CD4-positive, CD25-positive, alpha-beta regulatory T cell (primary cell): Measurements from ENCODE around the gene XAF1. TPM values are rescaled to one million over a fixed set of nuclear protein-coding genes. Genes with fewer than 3 reads are reported as not detected.
"Not testable (repeated sequence)": the region's sequence is repeated elsewhere in the genome, so short reads cannot be mapped to it uniquely, and the experiment has no call there.

Experiments
- ATAC-seq, 2 donors: fragments of 150-1000 bp; cut with Tn5 transposase; one replicate each; pipeline ENCODE4 v1.10.0; 2021; ENCODE audit warnings: low read depth in 2 of 2, moderate number of reproducible peaks in 2 of 2, moderate library complexity in 1 of 2
- DNase-seq, 3 donors: peaks; one replicate each; pipeline versions ENCODE4 v3.0.0 to v3.0.0-alpha.2; 2012 to 2022; ENCODE audit warnings: mixed read lengths in 1 of 3
- H3K27ac ChIP-seq: one replicate; pipeline ENCODE4 v1.7.0; 2013; ENCODE audit warnings: mild to moderate bottlenecking, low read length; ENCODE audit not compliant: insufficient read depth, poor library complexity, severe bottlenecking
- H3K27me3 ChIP-seq: one replicate; pipeline ENCODE4 v1.7.0; 2013; ENCODE audit warnings: low read length; ENCODE audit not compliant: control insufficient read depth, insufficient read depth
- H3K36me3 ChIP-seq: one replicate; pipeline ENCODE4 v1.7.0; 2013; ENCODE audit warnings: mild to moderate bottlenecking, low read length, moderate library complexity; ENCODE audit not compliant: control insufficient read depth, insufficient read depth
- H3K4me1 ChIP-seq: 2 replicates; pipeline ENCODE4 v1.7.0; 2013; ENCODE audit warnings: mild to moderate bottlenecking, low read length; ENCODE audit not compliant: insufficient read depth, control insufficient read depth, poor library complexity, severe bottlenecking
- H3K4me3 ChIP-seq: one replicate; pipeline ENCODE4 v1.7.0; 2013; ENCODE audit warnings: low read depth, mild to moderate bottlenecking, low read length, moderate library complexity
- H3K9me3 ChIP-seq, 2 experiments: 1 replicate in 1 of 2; 2 replicates in 1 of 2; pipeline ENCODE4 v1.7.0; 2013; ENCODE audit warnings: low read length in 2 of 2, mild to moderate bottlenecking in 1 of 2, moderate library complexity in 1 of 2; ENCODE audit not compliant: control insufficient read depth in 2 of 2
- H3K27ac Mint-ChIP-seq, 3 donors: one replicate each; pipeline ENCODE4 v1.8.0; 2020 to 2022; ENCODE audit warnings: mild to moderate bottlenecking in 3 of 3, mixed read lengths in 3 of 3, moderate library complexity in 2 of 3
- H3K27me3 Mint-ChIP-seq: one replicate; pipeline ENCODE4 v1.8.0; 2022; ENCODE audit warnings: mild to moderate bottlenecking, mixed read lengths
- H3K36me3 Mint-ChIP-seq: one replicate; pipeline ENCODE4 v1.8.0; 2020; ENCODE audit warnings: mixed read lengths
- H3K4me1 Mint-ChIP-seq, 4 donors: one replicate each; pipeline ENCODE4 v1.8.0; 2020 to 2022; ENCODE audit warnings: mixed read lengths in 4 of 4, mild to moderate bottlenecking in 1 of 4
- H3K4me3 Mint-ChIP-seq, 4 donors: one replicate each; pipeline ENCODE4 v1.8.0; 2020 to 2022; ENCODE audit warnings: mild to moderate bottlenecking in 4 of 4, mixed read lengths in 4 of 4, moderate library complexity in 3 of 4
- H3K9me3 Mint-ChIP-seq, 7 donors: one replicate each; pipeline ENCODE4 v1.8.0; 2020 to 2022; ENCODE audit warnings: mixed read lengths in 7 of 7, mild to moderate bottlenecking in 3 of 7, moderate library complexity in 2 of 7
- polyA plus RNA-seq, 4 donors: library from polyadenylated mRNA; unstranded; fragments of 300-500 nt; fragmentation: Illumina TruSeq; gene quantifications; one replicate each; pipeline ENCODE4 v1.2.3, GENCODE V29; 2021
- total RNA-seq: library from RNA; stranded (reverse); gene quantifications from one replicate; pipeline ENCODE4 v1.2.3, GENCODE V29; 2022

XAF1 gene
- total and polyA plus RNA-seq, 5 donors from 2014 or later, result 16.4 to 95.1 (median 28.8) TPM

DNA sequence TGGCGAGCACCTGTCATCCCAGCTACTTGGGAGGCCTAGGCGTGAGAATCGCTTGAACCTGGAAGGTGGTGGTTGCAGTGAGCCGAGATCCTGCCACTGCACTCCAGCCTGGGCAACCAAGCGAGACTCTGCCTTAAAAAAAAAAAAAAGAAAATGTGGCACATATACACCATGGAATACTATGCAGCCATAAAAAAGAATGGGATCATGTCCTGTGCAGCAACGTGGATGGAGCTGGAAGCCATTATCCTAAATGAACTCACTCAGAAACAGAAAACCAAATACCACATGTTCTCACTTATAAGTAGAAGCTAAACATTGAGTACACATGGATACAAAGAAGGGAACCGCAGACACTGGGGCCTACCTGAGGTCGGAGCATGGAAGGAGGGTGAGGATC lies 19.1 kb downstream of the XAF1 start:
- not testable (repeated sequence) for DNase-seq, H3K4me3 ChIP-seq, H3K4me3 Mint-ChIP-seq, H3K27ac Mint-ChIP-seq, H3K4me1 ChIP-seq, H3K27me3 ChIP-seq, H3K27ac ChIP-seq, ATAC-seq
- H3K36me3 ChIP-seq, result peaks cover 45% of the 10 kb centered on the region
- H3K9me3 ChIP-seq, result peaks cover 44 to 56% of the 10 kb centered on the region in 2 experiments
- H3K9me3 Mint-ChIP-seq, result peaks cover 0 to 55% (median 14%) of the 10 kb centered on the region in 7 donors
- peaks cover 44% of the 10 kb centered on the region for H3K36me3 Mint-ChIP-seq
- peaks cover 16% of the 10 kb centered on the region for H3K27me3 Mint-ChIP-seq
- H3K4me1 Mint-ChIP-seq, result peaks cover 0 to 15% (median 5%) of the 10 kb centered on the region in 4 donors

DNA sequence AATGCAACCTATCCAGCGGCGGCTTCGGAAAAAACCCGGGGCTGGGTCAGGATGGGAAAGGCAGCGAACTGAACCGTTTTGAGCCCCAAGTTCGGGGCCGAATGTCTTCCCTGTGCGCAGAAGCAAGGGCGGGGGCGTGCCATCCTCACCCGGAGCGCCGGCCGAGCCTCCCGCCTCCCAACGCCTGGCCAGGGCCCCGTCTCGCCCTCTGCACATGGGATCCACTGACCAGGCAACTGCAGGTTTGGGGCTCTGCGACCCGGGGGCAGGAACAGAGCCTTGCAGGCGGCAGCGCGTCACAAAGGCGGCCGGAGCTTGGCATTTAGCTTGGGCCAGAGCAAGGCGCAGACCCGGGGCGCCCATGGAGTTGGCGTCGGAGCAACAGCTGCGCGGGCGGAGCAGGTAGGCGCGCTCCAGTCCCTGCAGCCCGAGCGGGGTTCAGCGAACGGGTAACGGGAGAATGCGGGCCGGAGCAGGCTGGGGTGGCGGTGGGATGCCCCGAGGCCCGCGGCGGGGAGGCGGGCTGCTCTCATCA lies 20.1 kb downstream of the XAF1 start, which contains the start of gene FBXO39:
Gene FBXO39, plus strand, starts transcription at position 345 of the 535 bp plus-strand sequence. CDS start 3,654 bp downstream, outside the sequence.
- Mint-ChIP-seq H3K9me3 (peaks cover 0 to 50% (median 14%) of the 10 kb centered on the region in 7 donors), H3K4me3 (peak within 1 kb of the TSS in 2 of 4 donors; percentile 15 to 43), H3K4me1 (peaks cover 0 to 15% (median 5%) of the 10 kb centered on the region in 4 donors), H3K27me3 (peaks cover 23% of the 10 kb centered on the region), H3K36me3 (peaks cover 35% of the 10 kb centered on the region), H3K27ac (no peak within 1 kb of the TSS)
- Histone ChIP-seq H3K4me1 (no peaks in the 10 kb centered on the region), H3K27me3 (peaks cover 8% of the 10 kb centered on the region), H3K9me3 (peaks cover 40 to 51% of the 10 kb centered on the region in 2 experiments), H3K4me3 (no peak within 1 kb of the TSS), H3K36me3 (peaks cover 35% of the 10 kb centered on the region), H3K27ac (no peak within 1 kb of the TSS)
- DNase-seq (peak in 1 of 3 donors; percentile 27), ATAC-seq (peak; percentile 24 to 43)

- no peak overlapping the region for H3K27ac Mint-ChIP-seq
- H3K9me3 ChIP-seq, result peaks cover 27 to 29% of the 10 kb centered on the region in 2 experiments
These were observed 23.6 kb downstream of the XAF1 start for GRCh38 chr17:6779411-6779810.

DNA sequence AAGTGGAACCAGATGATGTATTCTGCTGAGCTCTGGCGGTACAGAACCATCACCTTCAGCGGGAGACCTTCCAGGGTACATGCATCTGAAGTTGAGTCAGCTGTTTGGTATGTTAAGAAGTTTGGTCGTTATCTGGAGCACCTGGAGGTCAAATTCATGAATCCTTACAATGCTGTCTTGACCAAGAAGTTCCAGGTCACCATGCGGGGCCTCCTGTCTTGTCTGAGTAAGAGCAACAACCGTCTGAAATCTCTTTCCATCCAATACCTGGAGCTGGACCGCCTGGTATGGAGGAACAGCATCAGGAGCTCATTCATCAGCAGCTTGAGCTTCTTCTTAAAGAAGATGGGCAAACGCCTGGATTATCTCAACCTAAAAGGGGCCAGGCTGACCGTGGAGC lies 24.2 kb downstream of the XAF1 start:
- Histone ChIP-seq H3K36me3 (no peaks in the 10 kb centered on the region), H3K27ac (no peak overlapping the region), H3K9me3 (peaks cover 21 to 25% of the 10 kb centered on the region in 2 experiments), H3K27me3 (peaks cover 29% of the 10 kb centered on the region), H3K4me3 (no peak overlapping the region), H3K4me1 (no peaks in the 10 kb centered on the region)
- peaks cover 47% of the 10 kb centered on the region for H3K27me3 Mint-ChIP-seq
- no peaks in the 10 kb centered on the region for H3K36me3 Mint-ChIP-seq
- ATAC-seq (no peak), DNase-seq (no peak)
- H3K4me3 Mint-ChIP-seq, result no peak overlapping the region
- H3K4me1 Mint-ChIP-seq, result peaks cover 0 to 4% (median under 1%) of the 10 kb centered on the region in 4 donors
- H3K9me3 Mint-ChIP-seq, result peaks cover 2 to 35% (median 18%) of the 10 kb centered on the region in 7 donors
- H3K27ac Mint-ChIP-seq, result no peak overlapping the region

More at GRCh38 chr17:6779411-6779810, 23.6 kb downstream of the XAF1 start:
- H3K4me3 Mint-ChIP-seq, result no peak overlapping the region
- peaks cover under 1% of the 10 kb centered on the region for H3K36me3 ChIP-seq
- peaks cover 2% of the 10 kb centered on the region for H3K36me3 Mint-ChIP-seq
- ATAC-seq, result no peak
- no peaks in the 10 kb centered on the region for H3K4me1 ChIP-seq
- H3K27me3 ChIP-seq, result peaks cover 29% of the 10 kb centered on the region
- peaks cover 0 to 4% (median 2%) of the 10 kb centered on the region in 4 donors for H3K4me1 Mint-ChIP-seq
- no peak overlapping the region for H3K27ac ChIP-seq
- DNase-seq, result no peak
- H3K9me3 Mint-ChIP-seq, result peaks cover 2 to 40% (median 20%) of the 10 kb centered on the region in 7 donors
- H3K27me3 Mint-ChIP-seq, result peaks cover 45% of the 10 kb centered on the region
- no peak overlapping the region for H3K4me3 ChIP-seq

DNA sequence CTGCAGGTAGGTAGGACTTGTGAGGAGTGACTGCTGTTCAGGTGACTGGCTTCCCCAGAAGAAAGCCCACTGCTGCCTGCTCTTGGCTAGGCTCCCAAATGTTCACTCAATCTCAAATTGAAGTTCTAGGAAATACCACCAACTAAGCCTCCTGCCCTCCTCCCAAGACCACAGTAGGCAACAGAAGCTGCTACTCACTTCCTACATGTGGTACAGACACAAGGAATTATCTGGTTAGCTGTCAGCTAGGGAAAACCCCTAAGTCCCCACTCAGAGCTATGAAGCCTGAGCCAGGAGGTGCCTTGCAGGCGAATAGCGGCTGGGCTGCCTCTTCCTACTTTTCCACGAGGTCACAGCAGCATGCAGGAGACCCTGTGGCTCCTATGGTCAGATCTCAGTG lies 25.0 kb downstream of the XAF1 start:
- H3K9me3 ChIP-seq, result peaks cover 12 to 21% of the 10 kb centered on the region in 2 experiments
- H3K36me3 ChIP-seq, result no peaks in the 10 kb centered on the region
- Mint-ChIP-seq H3K36me3 (no peaks in the 10 kb centered on the region), H3K9me3 (peaks cover 4 to 37% (median 18%) of the 10 kb centered on the region in 7 donors), H3K4me3 (no peak overlapping the region), H3K27ac (no peak overlapping the region), H3K27me3 (peaks cover 53% of the 10 kb centered on the region), H3K4me1 (peaks cover 0 to 9% (median 4%) of the 10 kb centered on the region in 4 donors)
- no peak overlapping the region for H3K4me3 ChIP-seq
- H3K27me3 ChIP-seq, result peaks cover 29% of the 10 kb centered on the region
- no peak for ATAC-seq
- DNase-seq, result no peak
- no peaks in the 10 kb centered on the region for H3K4me1 ChIP-seq
- H3K27ac ChIP-seq, result no peak overlapping the region

- H3K4me3 Mint-ChIP-seq, result no peak overlapping the region
- H3K27me3 Mint-ChIP-seq, result peaks cover 62% of the 10 kb centered on the region
- peaks cover 5 to 34% (median 18%) of the 10 kb centered on the region in 7 donors for H3K9me3 Mint-ChIP-seq
- H3K4me1 Mint-ChIP-seq, result peaks cover 0 to 5% (median 4%) of the 10 kb centered on the region in 4 donors
- H3K27me3 ChIP-seq, result peaks cover 35% of the 10 kb centered on the region
- no peak overlapping the region for H3K4me3 ChIP-seq
- ATAC-seq (no peak), DNase-seq (no peak)
- H3K9me3 ChIP-seq, result peaks cover 12 to 17% of the 10 kb centered on the region in 2 experiments
- H3K27ac ChIP-seq, result no peak overlapping the region
- H3K4me1 ChIP-seq, result no peaks in the 10 kb centered on the region
- no peak overlapping the region for H3K27ac Mint-ChIP-seq
- H3K36me3 ChIP-seq, result no peaks in the 10 kb centered on the region
- H3K36me3 Mint-ChIP-seq, result no peaks in the 10 kb centered on the region
These were observed 26.4 kb downstream of the XAF1 start for GRCh38 chr17:6782244-6782643.

DNA sequence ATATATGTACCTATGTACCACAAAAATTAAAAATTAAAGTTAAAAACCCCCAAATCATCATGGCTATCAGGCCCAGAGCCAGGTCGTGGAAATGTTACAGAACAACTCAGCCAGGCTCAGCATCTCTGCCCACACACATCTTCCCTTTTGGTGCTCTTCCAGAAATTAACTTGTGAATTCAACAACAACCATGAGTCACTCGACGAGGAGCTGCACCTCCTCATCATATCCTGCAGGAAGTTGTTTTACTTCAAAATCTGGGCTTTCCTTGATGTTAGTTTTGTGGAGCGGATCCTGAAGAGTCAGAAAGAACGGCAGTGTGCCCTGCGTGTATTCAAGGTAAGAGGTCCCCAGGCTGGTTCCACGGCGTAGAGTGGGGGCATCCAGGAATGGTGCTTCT lies 30.8 kb downstream of the XAF1 start:
- no peak for ATAC-seq
- H3K36me3 Mint-ChIP-seq, result no peaks in the 10 kb centered on the region
- peaks cover 3 to 29% (median 18%) of the 10 kb centered on the region in 7 donors for H3K9me3 Mint-ChIP-seq
- peaks cover 0 to 5% (median 3%) of the 10 kb centered on the region in 4 donors for H3K4me1 Mint-ChIP-seq
- Histone ChIP-seq H3K27ac (no peak overlapping the region), H3K4me1 (no peaks in the 10 kb centered on the region), H3K9me3 (peaks cover 7 to 15% of the 10 kb centered on the region in 2 experiments), H3K36me3 (no peaks in the 10 kb centered on the region), H3K27me3 (peaks cover 31% of the 10 kb centered on the region), H3K4me3 (no peak overlapping the region)
- no peak overlapping the region for H3K4me3 Mint-ChIP-seq
- no peak for DNase-seq
- H3K27me3 Mint-ChIP-seq, result peaks cover 72% of the 10 kb centered on the region
- H3K27ac Mint-ChIP-seq, result peak overlapping the region in 1 of 3 donors; percentile 50
